ENCODE results near the gene RGL3.
A peak's percentile ranks its signal among the peaks of the same experiment; 100 is the strongest.
"Not testable (repeated sequence)": the region's sequence is repeated elsewhere in the genome, so short reads cannot be mapped to it uniquely, and the experiment has no call there.

Gene RGL3

DNA sequence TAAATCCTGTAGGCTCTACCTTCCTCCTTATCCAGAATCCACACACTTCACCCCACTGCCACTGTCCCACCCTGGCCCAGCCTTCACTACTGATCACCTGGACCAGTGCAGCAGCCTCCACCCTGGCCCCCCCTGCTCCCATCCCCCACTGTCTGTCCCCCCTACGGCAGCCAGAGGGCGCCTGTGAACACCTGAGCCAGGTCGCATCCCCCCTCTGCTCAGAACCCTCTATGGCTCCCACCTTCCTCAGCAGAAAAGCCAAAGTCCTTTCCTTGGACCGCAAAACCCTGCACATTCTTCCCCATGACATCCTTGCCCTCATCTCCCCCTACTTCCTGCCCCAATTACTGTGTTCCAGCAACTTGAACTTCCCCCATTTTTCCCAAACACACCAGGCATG lies 41.1 kb upstream of the RGL3 start:
- TF ChIP-seq ZFX (IDR thresholded peaks at IDR 0.05; ENCODE audit: borderline replicate concordance) = no peak
- TF ChIP-seq, protein P1, sequence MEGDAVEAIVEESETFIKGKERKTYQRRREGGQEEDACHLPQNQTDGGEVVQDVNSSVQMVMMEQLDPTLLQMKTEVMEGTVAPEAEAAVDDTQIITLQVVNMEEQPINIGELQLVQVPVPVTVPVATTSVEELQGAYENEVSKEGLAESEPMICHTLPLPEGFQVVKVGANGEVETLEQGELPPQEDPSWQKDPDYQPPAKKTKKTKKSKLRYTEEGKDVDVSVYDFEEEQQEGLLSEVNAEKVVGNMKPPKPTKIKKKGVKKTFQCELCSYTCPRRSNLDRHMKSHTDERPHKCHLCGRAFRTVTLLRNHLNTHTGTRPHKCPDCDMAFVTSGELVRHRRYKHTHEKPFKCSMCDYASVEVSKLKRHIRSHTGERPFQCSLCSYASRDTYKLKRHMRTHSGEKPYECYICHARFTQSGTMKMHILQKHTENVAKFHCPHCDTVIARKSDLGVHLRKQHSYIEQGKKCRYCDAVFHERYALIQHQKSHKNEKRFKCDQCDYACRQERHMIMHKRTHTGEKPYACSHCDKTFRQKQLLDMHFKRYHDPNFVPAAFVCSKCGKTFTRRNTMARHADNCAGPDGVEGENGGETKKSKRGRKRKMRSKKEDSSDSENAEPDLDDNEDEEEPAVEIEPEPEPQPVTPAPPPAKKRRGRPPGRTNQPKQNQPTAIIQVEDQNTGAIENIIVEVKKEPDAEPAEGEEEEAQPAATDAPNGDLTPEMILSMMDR (IDR thresholded peaks at IDR 0.05) = peak; percentile 36
- H3K27ac ChIP-seq = no peak overlapping the region

DNA sequence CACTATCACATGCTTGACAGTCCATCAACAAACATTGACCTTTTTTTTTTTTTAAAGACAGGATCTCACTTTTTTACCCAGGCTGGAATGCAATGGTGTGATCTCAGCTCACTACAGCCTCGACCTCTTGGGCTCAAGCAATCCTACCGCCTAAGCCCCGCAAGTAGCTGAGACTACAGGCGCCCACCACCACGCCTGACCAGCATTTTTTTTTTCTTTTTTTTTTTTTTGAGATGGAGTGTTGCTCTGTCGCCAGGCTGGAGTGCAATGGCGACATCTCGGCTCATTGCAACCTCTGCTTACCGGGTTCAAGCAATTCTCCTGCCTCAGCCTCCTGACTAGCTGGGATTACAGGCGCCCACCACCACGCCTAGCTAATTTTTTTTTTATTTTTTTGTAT lies 39.8 kb upstream of the RGL3 start:
- H3K27ac ChIP-seq = not testable (repeated sequence)

DNA sequence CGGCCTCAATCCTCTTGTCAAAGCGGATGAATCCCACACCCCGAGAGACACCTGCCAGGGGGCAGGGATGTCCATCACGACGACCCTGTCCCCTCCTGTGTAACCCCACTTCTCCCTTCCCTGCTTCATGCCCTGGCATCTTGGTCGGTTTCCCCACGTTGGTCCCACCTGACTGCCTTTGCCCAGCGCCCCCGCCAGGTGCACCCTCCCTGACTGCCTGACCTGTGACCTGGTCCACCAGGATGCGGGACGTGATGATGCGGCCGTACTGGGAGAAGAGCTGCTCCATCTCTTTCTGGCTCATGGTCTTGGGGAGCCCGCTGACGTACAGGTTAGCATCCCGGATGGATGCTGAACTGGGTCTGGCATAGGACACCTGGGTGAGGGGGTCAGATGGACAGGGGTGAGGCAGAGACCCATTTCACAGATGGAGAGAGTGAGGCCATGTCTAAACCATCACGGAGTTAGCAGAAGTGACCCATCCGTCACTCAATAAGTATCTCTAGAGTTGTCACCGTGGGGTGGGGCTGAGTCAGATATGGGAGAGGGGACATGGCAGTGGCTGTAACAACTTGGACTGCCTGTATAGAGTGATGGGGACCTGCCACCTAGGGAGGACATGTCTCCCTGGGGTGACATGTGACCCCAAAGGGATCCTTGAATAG lies 39.3 kb upstream of the RGL3 start:
- H3K27ac ChIP-seq = no peak overlapping the region
- TF ChIP-seq, protein P1 (IDR thresholded peaks at IDR 0.05) = no peak
- TF ChIP-seq ZFX (IDR thresholded peaks at IDR 0.05; ENCODE audit: borderline replicate concordance) = no peak

DNA sequence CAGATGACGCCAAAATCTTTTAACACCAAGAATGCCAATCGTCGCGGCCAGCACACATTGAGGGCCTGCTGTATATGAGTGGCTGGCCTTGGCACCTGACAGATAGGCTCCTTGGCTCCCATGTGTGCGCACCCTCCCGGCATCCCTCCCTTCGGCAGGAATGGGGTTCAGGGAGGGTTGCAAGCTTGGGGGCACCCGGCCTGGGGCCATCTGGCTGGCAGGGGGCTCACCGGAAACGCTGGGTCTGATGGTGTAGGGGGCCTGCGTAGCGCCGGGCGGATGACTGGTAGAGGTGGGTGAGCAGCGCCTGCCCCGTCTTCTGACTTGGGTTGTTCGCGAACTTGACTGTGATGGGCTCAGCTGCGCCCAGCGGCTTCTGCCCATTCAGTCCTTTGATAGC lies 38.7 kb upstream of the RGL3 start:
- TF ChIP-seq, protein P1 (IDR thresholded peaks at IDR 0.05) = no peak
- no peak for TF ChIP-seq ZFX (IDR thresholded peaks at IDR 0.05; ENCODE audit: borderline replicate concordance)
- no peak overlapping the region for H3K27ac ChIP-seq

DNA sequence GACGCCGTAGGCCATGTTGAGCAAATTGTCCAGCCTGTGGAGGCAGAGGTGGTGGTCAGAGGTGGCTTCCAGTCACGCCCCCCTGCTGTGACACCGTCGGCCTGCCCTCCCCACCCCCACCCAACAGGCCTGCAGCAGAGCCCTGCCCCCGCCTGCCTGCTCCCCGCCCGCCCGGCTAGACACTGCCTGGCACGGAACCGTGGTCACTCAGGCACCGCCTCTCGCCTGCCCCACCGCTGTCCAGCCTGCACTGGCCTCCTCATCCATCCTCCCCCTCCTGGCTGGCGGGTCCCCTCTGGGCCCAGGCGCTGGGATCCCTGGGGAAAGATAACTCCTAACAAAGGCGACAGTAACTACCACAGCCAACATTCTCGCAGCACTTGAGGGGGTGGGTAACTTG lies 38.0 kb upstream of the RGL3 start:
- TF ChIP-seq, protein P1 (IDR thresholded peaks at IDR 0.05) = no peak
- TF ChIP-seq ZFX (IDR thresholded peaks at IDR 0.05; ENCODE audit: borderline replicate concordance) = no peak
- no peak overlapping the region for H3K27ac ChIP-seq

DNA sequence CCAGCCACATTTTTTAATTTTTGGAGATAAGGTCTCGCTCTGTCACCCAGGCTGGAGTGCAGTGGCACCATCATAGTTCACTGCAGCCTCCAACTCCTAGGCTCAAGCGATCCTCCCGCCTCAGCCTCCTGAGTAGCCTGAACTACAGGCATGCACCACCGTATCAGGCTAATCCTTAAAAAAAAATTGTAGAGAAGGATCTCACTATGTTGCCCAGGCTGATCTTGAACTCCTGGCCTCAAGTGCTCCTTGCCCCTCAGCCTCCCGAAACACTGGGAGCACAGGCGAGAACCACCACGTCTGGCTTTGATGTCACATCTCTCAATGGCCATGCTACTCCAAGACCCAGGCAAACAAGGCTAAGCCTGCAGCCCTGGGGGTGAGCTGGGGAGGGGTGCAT lies 37.5 kb upstream of the RGL3 start:
- no peak overlapping the region for H3K27ac ChIP-seq
- TF ChIP-seq, protein P1 (IDR thresholded peaks at IDR 0.05) = no peak
- TF ChIP-seq ZFX (IDR thresholded peaks at IDR 0.05; ENCODE audit: borderline replicate concordance) = no peak

DNA sequence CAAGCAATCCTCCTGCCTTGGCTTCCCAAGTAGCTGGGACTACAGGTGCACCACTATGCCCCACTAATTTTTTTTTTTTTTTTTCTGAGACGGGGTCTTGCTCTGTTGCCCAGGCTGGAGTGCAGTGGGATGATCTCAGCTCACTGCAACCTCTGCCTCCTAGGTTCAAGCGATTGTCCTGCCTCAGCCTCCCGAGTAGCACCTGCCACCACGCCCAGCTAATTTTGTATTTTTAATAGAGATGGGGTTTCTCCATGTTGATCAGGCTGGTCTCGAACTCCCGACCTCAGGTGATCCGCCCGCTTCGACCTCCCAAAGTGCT lies 36.1 kb upstream of the RGL3 start:
- not testable (repeated sequence) for H3K27ac ChIP-seq

DNA sequence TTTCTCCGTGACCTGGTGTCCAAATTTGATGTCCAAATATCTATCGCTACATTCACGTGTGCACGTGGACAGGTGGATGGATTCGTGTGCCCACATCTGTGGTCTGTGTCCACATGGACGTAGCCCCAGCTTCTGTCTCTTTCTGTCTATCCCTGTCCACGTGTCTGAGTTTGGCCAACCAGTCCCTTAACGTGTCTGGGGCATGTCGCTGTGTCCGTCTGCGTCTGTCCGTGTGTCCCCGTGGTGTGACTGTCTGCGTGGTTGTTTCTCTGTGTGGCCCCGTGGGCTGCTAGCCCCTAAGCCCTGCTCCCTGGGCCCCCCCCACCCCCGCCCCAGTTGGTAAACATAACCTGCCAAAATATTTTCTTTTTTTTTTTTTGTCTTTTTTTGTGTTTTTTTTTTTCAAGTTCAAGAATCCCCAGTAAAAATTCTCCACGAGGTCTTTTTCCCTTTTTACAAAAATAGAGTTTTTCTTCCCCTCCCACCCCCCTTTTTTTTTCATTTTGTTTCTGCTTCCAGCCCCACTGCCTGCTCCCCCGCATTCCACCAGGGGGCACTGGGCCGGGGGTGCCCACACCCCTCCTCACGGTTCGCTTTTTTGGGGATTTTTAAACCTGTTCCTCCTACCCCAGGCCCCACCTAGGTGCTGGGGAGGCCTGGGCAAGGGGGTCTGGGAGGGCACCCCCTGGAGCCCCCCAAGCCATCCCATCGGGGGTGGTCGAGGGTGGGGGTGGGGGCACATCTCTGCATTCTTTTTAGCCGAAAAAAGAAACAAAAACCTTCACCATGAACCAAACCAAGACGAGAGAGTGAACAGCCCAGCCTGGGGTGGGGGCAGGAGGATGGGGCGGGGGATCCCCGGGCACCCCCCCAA lies 34.6 kb upstream of the RGL3 start:
- TF ChIP-seq ZFX (IDR thresholded peaks at IDR 0.05; ENCODE audit: borderline replicate concordance) = no peak
- TF ChIP-seq, protein P1 (IDR thresholded peaks at IDR 0.05) = peak; percentile 26; the same call in 1 of the 2 replicates

More for the DNA sequence above, 34.6 kb upstream of the RGL3 start:
- H3K27ac ChIP-seq = no peak overlapping the region
